GM06990 (cell line): ENCODE data around the gene GNAS-AS1.

Experiments used
- DNase-seq: peaks from one replicate; pipeline ENCODE4 v3.0.0-alpha.2; 2011; ENCODE audit not compliant: insufficient read length; ENCODE audit errors: extremely low read depth
- H3K27me3 ChIP-seq: replicated peaks from 2 replicates; pipeline ENCODE4 v1.6.0; 2011; ENCODE audit warnings: low read length; ENCODE audit not compliant: control insufficient read depth, insufficient read depth
- H3K36me3 ChIP-seq: 2 replicates; pipeline ENCODE4 v1.5.1; 2011; ENCODE audit warnings: low read length; ENCODE audit not compliant: control insufficient read depth, insufficient read depth
- H3K4me3 ChIP-seq: replicated peaks from 2 replicates; pipeline ENCODE4 v1.5.1; 2011; ENCODE audit warnings: low read depth, mild to moderate bottlenecking, control low read depth, low read length
- CTCF ChIP-seq: IDR thresholded peaks from 2 replicates; pipeline ENCODE4 v1.5.1; 2011; ENCODE audit warnings: low read length, control low read depth, mild to moderate bottlenecking, inconsistent platforms; ENCODE audit not compliant: insufficient read depth, poor library complexity, severe bottlenecking

The GNAS-AS1 gene

GRCh38 chr20:58888521-58889333 lies 38.0 kb upstream of the GNAS-AS1 start:
- no peaks in the 10 kb centered on the region for H3K36me3 ChIP-seq
- DNase-seq = peak; percentile 91
- peak overlapping the region; percentile 76 for H3K4me3 ChIP-seq
- no peak for TF ChIP-seq CTCF
- no peaks in the 10 kb centered on the region for H3K27me3 ChIP-seq

GRCh38 chr20:58888103-58888502 lies 37.4 kb upstream of the GNAS-AS1 start:
- H3K4me3 ChIP-seq = peak overlapping the region; percentile 76
- no peak for TF ChIP-seq CTCF
- H3K36me3 ChIP-seq = no peaks in the 10 kb centered on the region

GRCh38 chr20:58886546-58886945 lies 35.8 kb upstream of the GNAS-AS1 start:
- no peak for DNase-seq
- Histone ChIP-seq H3K36me3 (no peaks in the 10 kb centered on the region), H3K4me3 (no peak overlapping the region), H3K27me3 (no peaks in the 10 kb centered on the region)
- no peak for TF ChIP-seq CTCF

More at GRCh38 chr20:58888103-58888502, 37.4 kb upstream of the GNAS-AS1 start:
- no peak for DNase-seq
- H3K27me3 ChIP-seq = no peaks in the 10 kb centered on the region

- TF ChIP-seq CTCF = no peak
- no peaks in the 10 kb centered on the region for H3K36me3 ChIP-seq
Measured at GRCh38 chr20:58884966-58885365, 34.3 kb upstream of the GNAS-AS1 start.

DNA sequence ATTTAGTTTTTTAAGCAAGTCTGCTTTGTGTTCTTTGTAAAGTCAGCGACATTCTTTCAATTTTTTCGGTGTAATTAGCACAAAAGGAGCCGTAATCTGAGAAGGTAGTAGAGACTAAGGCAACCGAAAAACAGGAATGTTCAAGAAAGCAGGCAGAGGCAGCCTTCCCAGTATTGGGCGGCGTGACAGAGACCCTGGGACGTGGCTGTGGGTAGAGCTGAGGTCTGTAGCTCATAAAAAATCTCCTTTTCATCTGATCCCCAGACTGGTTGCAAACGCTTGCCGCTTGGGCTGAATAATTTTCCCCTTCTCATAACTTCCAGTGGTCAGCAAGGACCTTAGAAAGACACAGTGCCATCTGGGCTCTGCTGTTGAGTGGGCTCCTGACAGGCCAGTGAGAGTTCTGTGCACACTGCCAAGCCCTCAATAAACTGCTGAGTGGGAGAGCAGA lies 32.6 kb upstream of the GNAS-AS1 start:
- no peaks in the 10 kb centered on the region for H3K27me3 ChIP-seq
- no peaks in the 10 kb centered on the region for H3K36me3 ChIP-seq
- TF ChIP-seq CTCF = no peak
- no peak overlapping the region for H3K4me3 ChIP-seq
- DNase-seq = no peak

More at GRCh38 chr20:58884966-58885365, 34.3 kb upstream of the GNAS-AS1 start:
- Histone ChIP-seq H3K27me3 (no peaks in the 10 kb centered on the region), H3K4me3 (no peak overlapping the region)
- DNase-seq = no peak
